D341Med (cell line): Measurements from ENCODE around the gene TINCR.
"Not testable (repeated sequence)": the region's sequence is repeated elsewhere in the genome, so short reads cannot be mapped to it uniquely, and the experiment has no call there.

Source experiments
- DNase-seq: peaks from one replicate; pipeline ENCODE4 v3.0.0; 2012; ENCODE audit warnings: low spot score

TINCR gene

GRCh38 chr19:5567360-5567969 lies at the start of gene TINCR:
Gene TINCR (minus strand): TSS chr19:5567953.
- DNase-seq: peak; percentile 85

DNA sequence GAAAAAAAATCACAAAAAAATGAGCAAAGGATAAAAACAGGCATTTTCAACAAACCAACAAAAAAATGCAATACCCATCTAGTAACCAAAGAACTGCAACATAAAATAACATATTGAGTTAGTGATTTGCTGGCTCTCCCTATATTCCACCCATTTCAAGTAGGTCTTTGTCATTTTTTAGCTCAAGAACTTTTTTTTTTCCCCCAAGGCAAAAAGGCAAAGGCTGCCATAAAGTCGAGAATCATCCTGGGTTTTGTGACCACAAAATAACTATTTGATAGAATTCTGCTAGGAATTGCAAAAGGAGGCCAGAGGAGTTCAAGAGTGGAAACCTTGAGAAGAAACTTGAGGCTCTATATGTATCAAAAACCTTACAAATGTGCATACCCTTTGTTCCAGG lies 49.3 kb upstream of the TINCR start:
- no peak for DNase-seq

DNA sequence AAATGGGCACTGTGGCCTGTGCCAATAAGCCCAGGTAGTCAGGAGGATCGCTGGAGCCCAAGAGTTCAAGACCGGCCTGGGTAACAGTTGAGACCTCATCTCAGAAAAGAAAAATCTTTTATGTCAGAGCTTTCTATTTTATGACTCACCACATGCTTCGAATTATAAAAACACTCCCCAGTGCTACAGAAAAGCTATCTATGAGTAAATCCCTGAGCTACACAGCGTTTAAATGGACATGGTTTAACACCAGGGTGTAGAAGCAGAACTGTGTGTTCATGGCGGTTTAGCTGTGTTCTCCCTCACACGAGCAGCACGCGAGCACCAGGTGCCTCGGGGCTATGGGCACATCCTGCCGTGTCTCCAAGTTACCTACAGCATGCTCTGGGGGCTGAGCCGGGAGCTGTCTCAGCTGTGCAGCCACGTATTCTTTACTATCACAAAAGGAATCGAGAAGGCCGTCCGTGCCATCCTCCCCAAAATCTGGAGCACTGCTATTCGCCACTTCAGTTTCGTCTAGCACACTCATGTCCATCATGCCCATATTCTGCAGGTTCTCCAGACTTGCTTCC lies 48.1 kb upstream of the TINCR start:
- DNase-seq: no peak

DNA sequence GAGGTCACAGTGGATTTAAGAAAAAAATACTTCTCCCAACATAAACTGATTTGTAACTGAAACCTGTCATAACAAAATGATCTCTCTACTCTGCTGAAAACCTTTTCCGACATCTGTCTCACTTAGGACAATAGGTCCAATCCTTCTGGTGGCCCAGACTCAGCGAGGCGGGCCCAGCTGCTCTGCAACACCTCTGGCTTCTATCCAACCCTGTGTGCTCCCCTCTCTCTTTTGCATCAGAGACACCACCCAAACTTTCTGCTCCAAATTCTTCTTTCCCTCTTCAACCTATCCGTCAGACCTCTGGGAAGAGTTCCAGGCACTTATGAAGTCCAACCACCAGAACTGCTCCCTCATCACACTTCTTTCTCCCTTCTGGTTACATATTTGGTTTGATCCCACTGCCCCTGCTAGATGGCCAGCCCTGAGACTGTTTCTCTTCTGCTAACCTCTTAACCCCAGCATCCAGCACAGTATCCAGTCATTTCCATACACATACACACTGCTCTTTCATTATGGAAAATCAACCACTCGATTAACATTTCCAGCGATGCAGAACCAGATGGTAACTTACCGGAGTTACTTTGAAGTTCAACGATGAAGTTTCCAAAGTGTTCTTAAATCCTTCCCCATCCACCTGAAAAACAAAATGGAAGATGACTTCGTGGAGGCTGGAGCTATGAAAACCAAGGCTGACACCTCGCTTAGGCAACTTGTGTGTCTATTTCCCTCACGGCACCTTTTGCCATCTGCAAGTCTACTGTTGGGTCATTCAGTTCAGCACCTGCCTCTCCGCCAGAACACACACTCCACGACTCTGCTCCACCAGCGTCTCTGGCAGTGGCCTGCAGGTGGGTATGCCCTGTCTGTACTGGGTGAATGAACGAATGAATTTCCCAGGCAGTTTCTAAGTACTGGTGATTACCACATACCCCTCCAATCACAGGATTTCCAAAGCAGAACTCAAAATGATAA lies 45.4 kb upstream of the TINCR start:
- no peak for DNase-seq

GRCh38 chr19:5609881-5610448 lies 42.2 kb upstream of the TINCR start:
- no peak for DNase-seq

- DNase-seq: not testable (repeated sequence)
Observed at GRCh38 chr19:5608766-5609165, 41.0 kb upstream of the TINCR start.

DNA sequence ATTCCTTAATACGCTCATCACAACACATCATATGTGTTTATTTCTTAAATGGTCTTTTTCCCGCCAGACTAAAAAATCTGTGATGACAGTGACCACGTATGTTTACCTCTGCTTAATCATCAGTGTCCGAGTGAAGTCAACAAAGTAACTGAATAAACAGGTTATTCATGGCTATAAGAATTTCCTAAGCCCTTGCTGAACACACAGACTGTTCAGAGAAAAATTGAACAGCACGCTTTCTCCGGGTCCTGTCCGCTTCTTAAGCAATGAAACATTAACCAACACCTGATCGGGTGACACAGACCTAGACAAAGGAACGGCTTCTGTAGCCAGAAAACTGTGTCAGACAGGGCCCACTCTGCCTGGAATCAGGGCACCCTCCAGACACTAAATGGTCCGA lies 40.5 kb upstream of the TINCR start:
- DNase-seq: no peak

- DNase-seq: no peak
Observed at GRCh38 chr19:5607318-5608275, 39.8 kb upstream of the TINCR start.

GRCh38 chr19:5605362-5605761 lies 37.6 kb upstream of the TINCR start:
- DNase-seq: no peak

DNA sequence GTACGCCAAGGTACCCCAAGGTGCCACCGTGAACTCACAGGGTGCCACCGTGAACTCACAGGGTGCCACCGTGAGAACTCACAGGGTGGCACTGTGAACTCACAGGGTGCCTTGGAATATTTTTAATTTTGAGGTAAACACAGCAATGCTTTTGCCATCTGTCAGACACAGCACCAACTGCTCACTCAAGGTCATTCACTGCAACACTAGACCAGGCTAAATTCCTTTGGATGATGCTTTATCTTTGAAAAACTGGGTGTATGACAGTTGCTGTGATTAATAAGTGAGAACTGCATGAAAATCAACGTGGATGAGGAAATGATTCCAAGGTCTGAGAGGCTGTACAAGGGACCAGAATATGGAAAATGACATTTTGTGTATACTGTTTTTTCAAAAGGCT lies 35.9 kb upstream of the TINCR start:
- no peak for DNase-seq

DNA sequence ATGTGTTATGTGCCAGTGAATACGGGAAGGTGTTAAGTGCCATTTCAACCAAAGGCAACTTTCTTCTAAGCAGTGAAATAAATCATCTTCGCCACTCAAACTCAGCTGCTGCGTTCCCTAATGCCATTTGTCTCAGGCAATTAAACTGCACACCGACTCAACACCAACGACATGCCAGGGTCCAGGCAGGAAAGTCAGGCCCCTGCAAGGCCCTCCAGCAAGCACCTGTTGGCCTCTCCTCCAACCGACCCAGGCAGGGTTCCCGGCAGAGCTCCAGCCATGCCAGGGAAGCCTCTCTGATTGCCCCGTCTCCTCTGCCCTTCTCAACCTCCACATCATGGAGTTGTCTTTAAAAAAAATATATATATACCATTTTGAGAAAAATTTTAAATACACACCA lies 33.0 kb upstream of the TINCR start:
- DNase-seq: no peak

- no peak for DNase-seq
Observed at GRCh38 chr19:5595745-5596144, 28.0 kb upstream of the TINCR start.

- no peak for DNase-seq
Observed at GRCh38 chr19:5595129-5595528, 27.4 kb upstream of the TINCR start.

DNA sequence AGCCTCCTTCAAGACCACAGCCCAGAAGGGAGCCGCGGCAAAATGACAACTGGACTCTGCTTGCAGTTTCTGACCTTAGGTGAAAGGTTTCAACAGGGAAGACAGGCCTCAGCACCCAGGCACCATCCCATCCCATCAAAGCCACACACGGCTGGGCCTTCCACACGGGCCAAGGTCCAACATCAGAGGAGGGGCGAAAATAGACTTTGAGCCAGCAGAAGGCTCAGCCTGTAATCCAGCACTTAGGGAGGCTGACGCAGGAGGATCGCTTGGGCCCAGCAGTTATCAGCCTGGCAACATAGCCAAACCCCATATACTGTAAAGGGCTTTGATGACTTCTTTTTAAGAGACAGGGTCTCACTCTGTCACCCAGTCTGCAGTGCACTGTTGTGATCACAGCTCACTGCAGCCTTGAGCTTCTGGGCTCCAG lies 26.8 kb upstream of the TINCR start:
- DNase-seq: no peak

- DNase-seq: no peak
Observed at GRCh38 chr19:5593343-5594255, 25.8 kb upstream of the TINCR start.

DNA sequence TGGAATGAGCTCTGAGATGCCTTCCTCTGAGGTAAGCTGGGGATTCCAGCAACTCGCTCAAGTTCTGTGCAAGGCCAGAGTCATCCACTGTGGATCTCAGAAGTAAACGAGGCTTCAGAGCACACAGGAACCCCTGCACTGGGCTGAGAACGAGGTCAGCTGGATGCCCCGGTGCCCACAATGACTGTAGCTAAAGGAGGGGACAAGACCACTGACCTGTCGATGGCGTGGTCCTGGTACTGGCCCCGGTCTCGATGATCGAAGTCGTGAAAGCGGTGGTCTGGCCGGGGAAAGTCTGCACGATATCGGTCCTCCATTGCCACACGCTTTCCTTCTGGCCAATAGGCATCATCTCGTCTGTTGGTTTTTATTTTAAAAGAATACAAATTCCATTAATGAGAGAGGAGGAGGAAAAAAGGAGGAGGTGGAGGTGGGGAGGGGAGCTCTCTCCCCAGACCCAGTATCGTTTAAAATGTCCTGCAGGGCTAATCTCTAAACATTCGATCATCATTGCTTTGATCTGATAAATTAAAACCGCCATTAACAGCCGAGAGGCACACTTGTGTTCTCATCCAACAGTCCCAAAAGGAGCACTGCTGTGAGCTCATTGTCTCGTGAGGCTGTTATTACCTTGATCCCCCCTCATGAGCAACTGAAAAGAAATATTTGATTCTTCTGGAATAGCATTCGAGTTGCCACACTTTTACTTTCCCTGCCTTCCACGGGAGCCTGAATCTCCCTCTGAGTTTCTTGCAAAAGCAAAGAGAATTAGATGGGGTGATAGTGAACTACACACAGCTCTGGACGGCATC lies 25.0 kb upstream of the TINCR start:
- DNase-seq: no peak

GRCh38 chr19:5591476-5591875 lies 23.7 kb upstream of the TINCR start:
- no peak for DNase-seq

DNA sequence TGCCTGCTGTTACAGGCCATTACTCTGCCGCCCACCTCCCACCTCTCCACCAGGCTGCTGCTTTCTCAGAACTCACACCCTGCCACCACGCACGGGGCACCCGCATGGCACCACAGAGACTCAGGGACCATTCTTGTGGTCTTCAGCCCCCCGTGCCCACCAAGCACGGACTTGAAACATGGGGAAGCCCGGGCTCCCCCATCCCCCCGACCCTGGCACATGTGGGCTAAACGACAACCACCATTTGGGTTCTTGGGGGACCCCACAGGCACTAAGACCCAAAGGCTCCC lies 23.1 kb upstream of the TINCR start:
- no peak for DNase-seq

- no peak for DNase-seq
Observed at GRCh38 chr19:5590151-5590864, 22.6 kb upstream of the TINCR start.
